ENCODE data around the gene MAEL. TPM values are rescaled to one million over a fixed set of nuclear protein-coding genes. Genes with fewer than 3 reads are reported as not detected.
"Not testable (repeated sequence)": the region's sequence is repeated elsewhere in the genome, so short reads cannot be mapped to it uniquely, and the experiment has no call there.

Gene MAEL
- total and polyA plus RNA-seq, 2 of the 8 experiments (the other 6 are each of a cell fraction or from before 2014, with no cell fraction given), result 0.03 TPM; not detected in 1

DNA sequence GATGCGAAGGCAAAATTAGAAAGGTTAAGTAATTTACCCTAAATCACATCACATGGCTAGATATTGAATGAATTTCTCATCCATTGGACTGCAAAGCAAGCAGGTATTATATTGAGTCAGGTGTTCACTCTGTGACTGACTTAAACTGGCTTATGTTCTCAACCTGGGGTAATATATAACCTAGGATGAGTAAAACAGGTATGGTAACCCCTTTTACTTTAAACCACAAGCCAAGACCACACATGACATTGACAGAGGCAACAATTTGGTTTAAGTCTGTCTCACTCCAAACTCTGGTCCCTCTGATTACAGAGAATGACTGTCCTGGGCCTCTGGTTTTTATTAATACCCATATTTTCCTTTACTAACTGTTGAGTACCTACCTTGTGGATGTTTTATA is 33.3 kb downstream of the MAEL start (continued):
- TF ChIP-seq TEAD4 (IDR thresholded peaks at IDR 0.05; ENCODE audit: low read depth, low read length) (no peak), HDAC6 (IDR thresholded peaks at IDR 0.05; ENCODE audit: low read depth, low read length) (no peak), POLR2AphosphoS5 (IDR thresholded peaks at IDR 0.05; ENCODE audit: low read depth, low read length) (no peak), HDAC2 (IDR thresholded peaks at IDR 0.05; ENCODE audit: borderline replicate concordance in 1 of 2, low read depth in 2 of 2, low read length in 2 of 2) (no peak), ASH2L (IDR thresholded peaks at IDR 0.05; ENCODE audit: low read length) (no peak), RAD21 (IDR thresholded peaks at IDR 0.05 in 1 of 2, conservative IDR thresholded peaks at IDR 0.05 in 1 of 2; ENCODE audit: low read depth in 2 of 2, low read length in 2 of 2) (no peak)

GRCh38 chr1:167029553-167029952 is 40.5 kb downstream of the MAEL start:
- H3K4me3 ChIP-seq (ENCODE audit: extremely low read depth in 1 of 4, insufficient read depth in 2 of 4, low read depth in 3 of 4, low read length in 4 of 4); H3K23ac ChIP-seq (ENCODE audit: insufficient read length); H2BK5ac ChIP-seq (ENCODE audit: low read depth, low read length); H2AFZ ChIP-seq (ENCODE audit: low read length); DNase-seq (ENCODE audit: low read depth in 1 of 2, low spot score in 2 of 2); H2BK20ac ChIP-seq (ENCODE audit: low read length); H3K27me3 ChIP-seq (replicated peaks in 1 of 4; ENCODE audit: control insufficient read depth in 3 of 4, extremely low read depth in 1 of 4, insufficient read depth in 3 of 4, low read length in 3 of 4); H4K5ac ChIP-seq (ENCODE audit: insufficient read length, low read depth, low read length); H3K9ac ChIP-seq (replicated peaks in 1 of 4; ENCODE audit: extremely low read depth in 1 of 4, low read depth in 3 of 4, low read length in 3 of 4); H3K27ac ChIP-seq (ENCODE audit: low read depth, low read length); H2BK12ac ChIP-seq (ENCODE audit: low read depth, low read length); H3K4me1 ChIP-seq (replicated peaks in 1 of 4; ENCODE audit: control insufficient read depth in 3 of 4, insufficient read depth in 4 of 4, low read length in 3 of 4); H4K20me1 ChIP-seq (replicated peaks in 1 of 2; ENCODE audit: control insufficient read depth in 1 of 2, insufficient read depth in 2 of 2, low read length in 2 of 2); H3K14ac ChIP-seq (ENCODE audit: insufficient read length); H3K4me2 ChIP-seq (ENCODE audit: insufficient read depth in 1 of 2, low read depth in 2 of 2, low read length in 2 of 2); H3K18ac ChIP-seq (ENCODE audit: extremely low read depth, low read length); H3K79me2 ChIP-seq (ENCODE audit: control insufficient read depth in 1 of 2, insufficient read depth in 2 of 2, low read length in 2 of 2); H3K36me3 ChIP-seq (ENCODE audit: control insufficient read depth in 2 of 4, insufficient read depth in 4 of 4, low read length in 3 of 4); H2BK15ac ChIP-seq (ENCODE audit: low read length); H2AK5ac ChIP-seq (ENCODE audit: low read depth, low read length); H3K4ac ChIP-seq (replicated peaks; ENCODE audit: insufficient read length, low read depth, low read length); CTCF ChIA-PET (ENCODE audit: partially characterized antibody); POLR2A ChIA-PET (ENCODE audit: partially characterized antibody); H4K8ac ChIP-seq (ENCODE audit: extremely low read depth, insufficient read depth, low read length); H4K91ac ChIP-seq (replicated peaks; ENCODE audit: insufficient read length, low read length); H3K56ac ChIP-seq (replicated peaks; ENCODE audit: insufficient read length, low read depth, low read length); H3K79me1 ChIP-seq (ENCODE audit: low read depth, low read length); FAIRE-seq; H3K23me2 ChIP-seq (ENCODE audit: low read depth, low read length); H2BK120ac ChIP-seq (replicated peaks; ENCODE audit: low read depth, low read length): not testable (repeated sequence)
- 100% methylated on average over 4 of the region's 27 CpGs; no CpG with 5 or more reads in 1 of the 2 experiments for WGBS, 2 experiments (ENCODE audit: extremely low coverage in 1 of 2, insufficient coverage in 1 of 2, insufficient read length in 1 of 2, insufficient replicate concordance in 2 of 2, low coverage in 1 of 2, low lambda C conversion rate in 2 of 2, missing lambda C conversion rate in 1 of 2)
- H3K9me3 ChIP-seq (ENCODE audit: insufficient read depth in 2 of 2, low read depth in 1 of 2, low read length in 1 of 2), result peaks cover 0 to 13% of the 10 kb centered on the region in 2 experiments; a peak in 1 of 4 replicates

Data from H1 (cell line).